GM20431 (cell line): ENCODE measurements around the gene PLCL1.

ENCODE experiments used
- in situ Hi-C: fragments of 300-500 bp; cut with MseI, MboI; formaldehyde crosslinking; loops from one replicate; pipeline ENCODE4 v1.15.0; 2020; ENCODE audit warnings: low sequenced_read_pairs; ENCODE audit not compliant: unreplicated experiment

The PLCL1 gene

DNA sequence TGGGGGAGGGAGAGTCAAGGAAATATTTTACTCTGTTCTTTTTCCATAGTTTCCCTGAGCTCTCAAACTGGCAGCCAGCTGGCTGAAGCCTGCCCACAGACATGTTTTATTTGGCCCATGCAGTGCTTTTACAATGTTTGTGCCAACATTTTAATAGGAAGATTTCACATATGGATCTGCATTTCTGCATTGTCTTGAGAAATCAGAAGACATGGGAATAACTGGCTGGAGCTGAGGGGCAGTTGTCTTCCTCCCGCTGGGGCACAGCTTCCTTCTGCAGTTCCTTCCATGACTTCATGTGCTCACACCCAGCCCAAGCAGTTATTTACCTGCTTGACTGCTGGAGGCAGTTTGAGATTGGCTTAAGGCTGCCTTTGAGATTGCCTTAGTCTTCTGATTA, 74.4 kb downstream of the PLCL1 start:
- in situ Hi-C loops: no loop called here

DNA sequence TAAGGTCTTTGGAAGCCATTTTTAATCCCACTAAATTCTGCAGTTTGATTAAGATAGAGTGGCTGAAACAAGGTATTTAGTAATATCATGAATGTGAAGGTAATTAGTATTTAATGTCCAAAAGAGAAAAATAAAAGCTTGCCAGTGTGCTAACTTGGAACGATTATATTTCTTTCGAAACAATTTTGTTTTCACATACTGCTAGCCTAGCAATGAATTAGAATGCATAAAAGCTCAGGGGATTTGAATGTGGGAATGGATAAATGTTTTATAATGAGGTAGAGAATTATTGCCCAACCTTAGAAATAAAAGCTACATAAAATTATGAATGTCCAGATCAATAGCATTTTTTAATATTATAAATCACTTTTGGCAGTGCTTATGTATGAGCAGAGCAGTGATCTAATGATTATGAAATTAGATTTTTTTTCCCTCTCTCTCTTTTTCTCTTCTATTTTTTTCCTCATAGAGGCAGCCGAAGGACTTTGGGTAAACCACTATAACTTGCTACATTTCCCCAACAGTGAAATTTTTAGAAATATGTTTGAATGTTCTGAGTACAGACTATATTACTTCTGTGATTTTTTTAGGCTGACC, 75.5 kb downstream of the PLCL1 start:
- in situ Hi-C loops: no loop called here

DNA sequence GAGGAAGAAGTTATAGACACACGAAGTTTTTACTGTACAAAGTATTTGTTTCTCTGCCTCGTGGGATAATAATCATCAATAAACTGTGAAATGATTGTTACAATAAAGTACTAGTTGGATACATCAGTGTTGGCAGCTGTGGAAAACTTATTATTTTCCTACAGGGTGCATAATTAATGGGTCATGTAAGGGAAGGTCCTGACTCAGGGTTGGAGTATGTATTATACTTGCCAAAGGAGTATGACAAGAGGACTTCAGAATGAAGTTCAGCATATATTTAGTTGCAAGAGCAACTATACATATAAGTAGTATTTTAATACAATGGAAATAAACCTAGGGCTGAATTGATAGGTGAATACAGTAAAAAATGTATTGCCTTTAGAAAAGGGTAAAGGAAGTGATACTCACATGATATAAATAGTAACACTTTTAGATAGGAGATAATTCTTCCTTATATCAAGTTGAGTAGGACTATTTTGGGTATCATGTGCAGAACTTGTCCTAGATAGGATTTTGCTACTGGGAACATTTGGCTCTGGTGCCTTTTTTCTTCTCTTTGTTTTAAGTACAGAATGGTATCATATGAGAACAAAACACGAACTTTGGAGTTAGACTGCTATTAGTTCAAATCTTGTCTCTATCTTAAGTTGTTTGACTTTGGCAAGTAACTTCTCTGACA, 79.1 kb downstream of the PLCL1 start:
- in situ Hi-C loops: no loop called here

DNA sequence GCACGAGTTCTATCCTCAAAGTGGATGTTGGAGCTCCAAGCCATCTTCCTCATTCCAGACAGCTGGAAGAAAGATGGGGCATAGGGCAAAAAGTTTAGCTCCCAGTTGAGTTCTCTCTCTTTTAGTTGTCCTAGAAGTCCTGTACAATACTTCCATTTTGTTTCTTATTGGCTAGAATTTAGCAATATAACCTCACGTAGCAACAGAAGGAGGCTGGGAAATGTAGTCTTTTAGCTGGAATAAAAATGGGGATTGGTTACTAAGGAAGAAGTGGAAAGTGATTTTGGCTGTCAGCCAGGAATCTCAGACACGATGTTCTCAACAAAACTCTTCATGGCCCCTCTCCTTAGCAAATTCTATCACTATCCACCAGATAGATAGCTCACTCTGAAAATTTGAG, 79.9 kb downstream of the PLCL1 start:
- in situ Hi-C loops: no loop called here

DNA sequence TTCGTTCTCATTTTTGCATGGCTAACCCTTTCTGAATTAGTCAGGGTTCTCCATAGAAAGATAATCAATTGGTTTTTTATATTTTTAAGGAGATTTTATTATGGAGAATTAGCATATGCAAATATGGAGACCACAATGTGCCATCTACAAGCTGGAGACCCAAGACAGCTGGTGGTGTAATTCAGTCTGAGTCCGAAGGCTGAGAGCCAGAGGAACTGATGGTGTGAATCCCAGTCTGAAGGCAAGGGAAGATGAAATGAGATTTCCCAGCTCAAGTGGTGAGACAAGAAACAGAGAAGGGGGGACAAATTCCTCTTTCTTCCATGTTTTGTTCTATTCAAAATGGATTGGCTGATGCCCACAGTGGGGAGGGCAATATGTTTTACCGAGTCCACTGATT, 80.7 kb downstream of the PLCL1 start:
- in situ Hi-C loops: no loop called here

DNA sequence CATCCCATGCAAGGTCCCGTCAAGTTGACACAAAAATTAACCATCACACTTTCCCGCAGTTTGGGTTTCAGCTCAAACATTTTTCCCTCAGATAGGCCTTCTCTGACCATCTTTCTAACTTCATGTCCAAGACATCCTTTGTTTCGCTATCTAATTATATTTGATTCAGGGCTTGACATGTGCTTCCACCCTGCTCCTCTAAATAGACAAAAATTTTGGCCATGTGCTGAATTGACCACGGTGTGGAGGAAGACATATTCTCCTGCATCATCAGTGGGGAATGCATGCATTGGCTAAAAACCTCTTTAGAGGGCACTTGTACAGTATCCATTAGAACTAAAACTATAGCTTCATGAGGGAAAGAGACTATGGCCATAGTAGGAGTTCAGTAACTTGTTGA, 81.2 kb downstream of the PLCL1 start:
- in situ Hi-C loops: no loop called here

DNA sequence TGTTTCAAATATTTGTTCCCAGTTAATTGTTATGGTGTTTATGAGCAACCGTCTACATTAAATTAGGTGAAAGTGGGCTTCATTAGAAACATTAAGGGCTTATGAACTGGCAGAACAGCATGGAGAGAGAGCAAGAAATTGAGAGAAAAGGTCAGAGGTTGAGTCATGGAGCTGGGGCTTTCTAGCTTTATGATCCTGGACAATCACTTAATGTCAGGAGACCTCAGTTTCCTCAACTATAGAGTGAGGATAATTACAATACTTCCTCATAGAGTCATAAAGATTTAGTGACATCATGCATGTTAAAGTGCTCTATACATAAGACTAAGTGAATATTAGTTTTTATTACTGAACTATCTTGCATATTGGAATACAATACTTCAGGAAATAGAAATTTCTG, 83.9 kb downstream of the PLCL1 start:
- in situ Hi-C loops: no loop called here

DNA sequence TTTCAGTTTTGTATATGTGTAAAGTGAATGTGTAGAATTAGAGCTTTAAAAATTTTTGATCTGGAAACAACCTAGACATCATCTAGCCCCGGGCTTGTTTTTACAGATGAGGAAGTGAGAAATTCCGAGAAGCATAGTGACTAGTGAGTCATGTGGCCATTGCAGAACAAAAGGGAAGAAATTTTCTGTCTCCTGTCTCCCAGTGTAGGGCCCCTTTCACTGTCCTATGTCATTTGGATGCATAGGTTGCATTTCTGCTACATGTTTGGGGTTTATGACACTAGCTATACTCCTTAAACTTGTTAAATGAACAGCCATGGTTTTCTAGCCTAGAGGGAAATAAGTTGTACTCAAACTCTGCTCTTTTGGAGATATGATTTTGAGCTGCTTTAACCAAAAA, 84.6 kb downstream of the PLCL1 start:
- in situ Hi-C loops: no loop called here

DNA sequence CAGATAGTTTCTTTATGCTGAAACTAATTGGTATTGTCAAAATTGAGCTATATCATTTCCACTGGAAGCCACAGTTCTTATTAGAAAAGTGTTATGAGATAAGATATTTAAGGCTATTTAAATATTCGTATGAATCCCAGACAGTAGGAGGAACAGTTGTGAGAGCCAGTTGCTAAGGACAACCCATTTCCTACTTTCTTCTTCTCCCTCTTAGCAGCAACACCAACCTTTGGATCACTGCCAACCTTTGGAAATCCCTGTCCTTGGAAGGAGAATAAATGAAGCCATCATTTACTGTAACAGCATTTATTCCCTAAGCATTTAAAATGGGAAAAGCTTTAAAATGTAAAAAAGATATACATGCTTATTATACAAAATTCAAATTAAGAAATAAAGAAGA, 85.8 kb downstream of the PLCL1 start:
- in situ Hi-C loops: no loop called here

DNA sequence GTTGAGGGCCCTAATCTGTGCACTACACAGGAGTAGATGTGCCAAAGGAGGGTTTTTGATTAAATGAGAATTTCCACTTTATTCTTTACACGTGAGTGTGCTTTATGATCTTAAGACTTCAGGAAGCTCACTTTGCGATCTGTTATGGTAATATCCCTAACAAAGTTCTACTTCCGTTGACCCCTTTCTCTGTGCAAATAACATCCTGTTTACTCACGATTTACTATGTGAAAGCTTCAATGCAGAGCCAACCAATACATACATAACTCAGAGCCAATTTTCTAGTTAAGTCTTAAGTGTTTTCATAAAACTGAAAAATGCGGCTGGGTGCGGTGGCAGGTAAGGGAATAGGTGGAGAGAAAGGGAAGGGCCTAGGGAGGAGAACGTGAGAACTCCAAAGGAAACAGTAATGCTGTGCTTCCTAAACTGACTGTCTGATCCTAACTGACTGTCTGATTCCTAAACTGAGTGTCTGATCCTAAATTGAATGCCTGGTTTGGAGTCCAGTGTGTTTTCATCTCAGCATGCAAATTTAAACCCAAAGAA, 87.6 kb downstream of the PLCL1 start:
- in situ Hi-C loops: no loop called here

DNA sequence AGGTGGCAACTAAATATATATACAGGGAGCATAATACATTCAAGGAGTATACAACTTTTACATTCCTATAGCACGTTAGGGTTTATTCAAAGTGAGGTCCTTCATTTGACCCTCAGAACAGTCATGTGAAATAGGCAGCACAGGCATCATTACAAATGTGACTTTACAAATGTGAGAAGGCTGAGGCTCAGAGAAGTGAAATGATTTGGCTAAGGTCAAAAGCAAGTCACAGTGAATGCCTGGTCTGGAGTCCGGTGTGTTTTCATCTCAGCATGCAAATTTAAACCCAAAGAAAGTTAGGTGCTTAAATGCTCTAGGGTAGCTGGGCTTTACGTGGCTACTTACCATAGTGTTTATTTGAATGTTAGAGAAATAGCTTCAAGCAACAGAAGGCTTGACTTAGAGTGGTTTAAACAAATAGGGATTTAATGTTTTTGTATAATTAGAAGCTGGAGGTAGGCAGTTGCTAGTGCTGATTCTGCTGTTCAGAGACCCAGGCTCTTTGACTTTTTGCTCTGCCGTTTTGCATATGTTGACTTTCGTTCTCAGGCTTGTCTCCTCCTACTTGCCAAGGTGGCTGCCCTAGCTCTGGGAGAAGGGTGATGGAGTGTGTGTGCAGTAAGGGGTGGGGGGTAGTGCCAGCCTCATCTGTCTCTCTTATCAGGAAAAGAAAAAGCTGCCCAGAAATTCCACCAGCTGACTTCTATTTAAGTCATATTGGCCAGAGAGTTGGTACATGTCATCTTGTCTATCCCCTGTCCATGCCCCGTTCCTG, 89.2 kb downstream of the PLCL1 start:
- in situ Hi-C loops: no loop called here

DNA sequence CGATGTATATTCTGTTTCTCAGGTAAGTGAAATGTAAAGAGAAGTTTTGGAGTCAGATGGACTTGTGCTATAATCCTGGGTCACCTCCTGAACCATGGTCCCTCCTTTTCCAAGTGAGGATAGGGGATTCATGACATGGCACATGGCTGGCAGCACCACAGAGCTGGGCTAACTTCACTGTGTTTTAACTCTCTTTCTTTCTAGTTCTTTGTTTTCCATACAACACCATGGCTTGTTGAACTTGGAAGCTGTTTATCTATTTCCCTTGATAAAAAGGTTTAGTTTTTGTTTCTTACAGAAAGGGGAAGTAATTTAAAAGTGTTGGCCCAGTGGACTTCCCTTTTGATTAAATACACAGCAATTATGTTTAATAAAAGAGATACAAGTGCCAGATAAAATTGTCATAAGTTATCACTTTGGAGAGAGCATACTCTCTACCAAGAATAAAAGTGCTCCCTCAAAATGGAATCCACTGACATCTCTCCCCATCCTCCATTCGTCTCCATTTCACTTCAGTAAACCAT, 90.4 kb downstream of the PLCL1 start:
- in situ Hi-C loops: no loop called here

DNA sequence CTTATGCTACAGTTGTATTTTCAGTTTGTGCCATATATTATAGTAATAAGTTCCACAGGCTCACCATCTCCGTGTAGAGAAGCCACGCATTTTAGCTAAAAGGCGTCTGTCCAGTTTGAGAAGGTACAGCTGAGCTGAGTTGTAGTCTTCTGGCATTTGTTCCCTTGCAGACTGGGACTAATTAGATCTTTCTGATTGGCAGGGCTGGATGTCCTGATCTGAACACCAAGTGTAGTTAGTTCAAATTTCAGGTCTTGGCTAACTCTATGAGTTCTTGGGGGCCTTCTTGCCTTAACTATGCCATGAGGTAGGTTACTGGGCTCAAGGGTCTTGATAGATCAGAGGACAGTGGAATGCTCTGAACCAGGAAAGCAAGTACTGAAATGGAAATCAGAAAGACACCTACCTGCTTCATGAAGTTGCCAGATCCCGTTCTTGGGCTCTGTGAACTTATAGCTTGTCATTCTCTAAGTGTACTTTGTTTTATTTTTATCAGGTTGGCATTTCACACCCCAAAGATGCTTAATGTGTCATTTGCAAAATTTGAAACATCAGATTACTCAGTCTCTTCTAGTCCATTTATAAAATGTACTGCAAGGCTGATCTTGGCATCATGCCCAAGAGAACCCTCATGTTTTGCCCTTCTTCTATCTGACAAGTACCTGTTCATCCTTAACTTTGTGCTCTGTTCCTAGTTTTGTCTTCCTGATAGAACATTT, 93.7 kb downstream of the PLCL1 start:
- in situ Hi-C loops: no loop called here

DNA sequence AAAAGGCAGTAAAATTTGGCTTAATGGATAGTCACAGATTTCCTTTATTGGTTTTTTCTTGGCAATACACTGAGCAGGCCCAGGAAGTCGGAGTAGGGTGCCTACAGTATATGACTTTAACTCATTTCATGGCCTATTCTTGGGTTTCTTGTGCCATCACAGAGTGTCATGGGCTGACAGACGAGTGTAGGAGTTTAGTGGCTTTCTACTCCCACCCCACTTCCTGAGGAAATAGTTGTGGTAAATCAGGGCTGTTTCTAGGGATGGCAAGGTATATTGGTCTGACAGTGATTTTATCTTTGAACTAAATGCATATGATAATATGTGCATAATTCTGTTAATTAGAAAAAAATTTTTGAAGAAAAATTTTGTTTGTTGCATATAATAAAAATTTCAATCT, 100.1 kb downstream of the PLCL1 start:
- in situ Hi-C loops: no loop called here

DNA sequence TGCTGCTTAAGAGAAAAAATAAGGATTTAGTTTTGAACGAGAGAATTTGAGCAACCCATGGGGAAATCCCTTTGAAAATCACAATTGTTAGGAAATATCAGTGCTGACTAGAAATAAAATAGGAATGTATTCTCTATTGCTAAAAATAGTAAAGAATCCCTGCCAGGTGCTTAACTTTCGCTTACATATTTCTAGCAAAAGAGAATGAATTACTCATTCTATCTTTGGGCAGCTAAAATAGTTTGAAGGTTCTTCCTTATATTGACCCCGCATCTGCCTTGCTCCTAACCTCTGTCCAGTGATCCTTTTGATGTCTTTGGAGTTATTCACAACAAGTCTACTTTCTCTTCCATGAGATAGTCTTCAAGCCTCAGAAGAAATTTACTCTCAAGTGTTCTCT, 103.8 kb downstream of the PLCL1 start:
- in situ Hi-C loops: no loop called here

DNA sequence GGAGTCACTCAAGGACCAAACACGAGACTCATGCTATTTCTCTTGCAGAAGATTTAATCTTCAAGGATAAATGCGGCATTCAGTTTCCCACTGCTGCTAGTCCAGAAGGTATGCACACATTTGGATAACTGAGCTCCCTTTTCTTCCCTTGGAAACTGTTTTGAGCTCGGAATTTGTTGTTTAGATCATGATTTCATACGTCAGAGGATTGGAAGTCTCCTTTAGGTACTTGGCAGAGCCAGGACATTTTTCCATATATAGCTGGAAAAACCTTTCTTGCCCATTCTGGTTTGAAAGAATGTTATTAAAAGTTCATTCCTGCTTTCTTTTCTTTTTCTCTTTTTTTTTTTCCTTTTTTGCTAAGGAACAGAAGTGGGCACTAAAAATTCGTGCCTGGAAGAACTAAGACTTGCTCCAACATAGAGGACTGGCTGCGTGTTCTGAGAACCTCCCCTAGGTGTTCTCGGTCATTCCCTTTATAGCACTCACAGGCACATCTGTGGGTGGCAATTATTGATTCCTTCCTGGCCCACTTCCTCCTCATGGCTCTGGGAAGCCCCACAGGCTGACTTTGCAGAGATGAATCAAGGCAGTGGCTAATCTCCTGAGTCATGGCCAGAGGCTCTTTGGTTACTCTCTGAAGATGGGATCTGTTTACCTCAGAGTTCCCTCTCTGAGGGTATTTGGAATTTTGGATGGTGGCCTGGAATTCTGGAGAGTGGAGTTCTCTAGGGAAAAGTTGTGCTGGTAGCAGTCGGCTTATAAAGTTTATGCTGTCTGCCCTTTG, 104.8 kb downstream of the PLCL1 start:
- in situ Hi-C loops: no loop called here

DNA sequence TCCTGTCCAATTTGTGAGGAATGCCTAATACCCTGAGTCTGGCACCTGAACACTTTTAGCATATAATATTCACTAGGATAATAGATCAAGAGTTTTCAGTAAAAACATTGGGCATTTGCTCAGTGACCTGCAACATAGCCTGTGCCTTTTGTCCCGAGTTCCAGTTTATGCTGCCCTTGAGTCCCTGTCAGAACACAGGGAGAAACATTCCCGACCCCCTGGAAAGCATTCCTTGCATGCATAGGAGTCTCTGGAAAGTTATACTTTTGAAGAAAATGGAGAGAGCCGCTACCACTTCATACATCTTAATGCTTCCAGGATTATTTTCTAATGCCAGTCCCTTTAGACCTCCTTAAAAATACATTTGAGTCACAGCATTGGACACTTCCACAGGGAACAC, 107.3 kb downstream of the PLCL1 start:
- in situ Hi-C loops: no loop called here

DNA sequence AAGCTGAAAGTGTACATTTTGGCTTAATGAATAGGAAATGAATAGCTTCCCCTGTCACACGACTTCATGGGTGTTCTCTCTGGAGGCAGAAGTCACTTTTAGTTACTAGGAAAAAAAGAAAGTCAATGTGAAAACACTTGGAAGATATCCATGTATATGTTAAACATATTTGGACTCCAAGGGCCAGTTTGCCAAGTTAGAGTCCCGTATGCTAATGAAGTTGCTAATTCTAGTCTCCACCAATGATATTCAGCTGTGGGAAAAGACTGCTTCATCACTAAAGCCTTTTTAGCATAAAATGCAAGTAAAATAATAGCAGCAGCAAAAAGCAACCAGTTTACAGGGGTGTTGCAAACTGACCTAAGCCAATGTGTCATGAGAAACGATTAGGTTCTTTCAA, 108.7 kb downstream of the PLCL1 start:
- in situ Hi-C loops: no loop called here

DNA sequence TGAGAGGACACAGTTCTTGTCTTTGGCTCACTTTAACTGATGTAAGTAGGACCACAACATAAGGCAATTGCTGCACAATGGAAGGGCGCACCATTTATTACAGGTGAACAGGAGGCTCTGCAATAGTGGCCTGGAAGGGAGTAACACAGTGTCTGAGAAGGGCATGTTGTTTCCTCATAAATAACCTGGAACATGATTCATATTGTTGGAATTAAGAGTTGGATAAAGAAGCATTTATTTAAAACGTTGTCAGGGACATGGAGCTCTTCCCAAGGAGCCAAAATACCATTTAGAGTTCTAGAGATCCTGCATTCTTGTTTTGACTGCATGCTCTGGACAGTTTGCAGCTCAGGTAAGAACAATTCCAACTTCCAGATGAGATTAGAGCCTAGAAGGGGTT, 110.4 kb downstream of the PLCL1 start:
- in situ Hi-C loops: no loop called here
